Caco-2 (cell line): ENCODE data around the gene PLEK2. TPM values are rescaled to one million over a fixed set of nuclear protein-coding genes. Genes with fewer than 3 reads are reported as not detected.

ENCODE experiments used
- BruUV-seq: library from RNA; stranded (reverse); fragments of 400-500 nt; replicated peaks from 2 replicates; lab custom pipeline; 2021; lab: Mats Ljungman, UMichigan
- CTCF ChIA-PET: fragments of 300-600 bp; sonication (Branson Sonifier 250); formaldehyde crosslinking; loops from one replicate; lab custom pipeline; 2022; ENCODE audit warnings: antibody characterized with exemption; lab: Charles Lee
- POLR2A ChIA-PET: fragments of 300-600 bp; sonication (Branson Sonifier 250); formaldehyde crosslinking; loops from one replicate; lab custom pipeline; 2022; ENCODE audit warnings: antibody characterized with exemption; lab: Charles Lee
- DNase-seq, 2 experiments: peaks; one replicate each; pipeline versions ENCODE4 v3.0.0 to v3.0.0-alpha.2; 2020 to 2022
- H3K27me3 ChIP-seq: replicated peaks from 2 replicates; pipeline ENCODE4 v1.6.0; 2011; ENCODE audit warnings: low read length; ENCODE audit not compliant: control insufficient read depth, insufficient read depth
- H3K36me3 ChIP-seq: 2 replicates; pipeline ENCODE4 v1.5.1; 2011; ENCODE audit warnings: low read length; ENCODE audit not compliant: control insufficient read depth, insufficient read depth
- H3K4me1 ChIP-seq: fragments of 250-450 bp; sonication (Bioruptor Pico); 2 replicates; pipeline ENCODE4 v1.5.1; 2020; ENCODE audit warnings: mild to moderate bottlenecking
- H3K4me3 ChIP-seq: 2 replicates; pipeline ENCODE4 v1.5.1; 2011; ENCODE audit warnings: low read depth, mild to moderate bottlenecking, control low read depth, low read length
- H3K9me3 ChIP-seq: fragments of 250-450 bp; sonication (Bioruptor Pico); 2 replicates; pipeline ENCODE4 v1.5.1; 2020; ENCODE audit warnings: mild to moderate bottlenecking, moderate library complexity
- H3K27ac Mint-ChIP-seq: one replicate; pipeline ENCODE4 v1.8.0; 2022; ENCODE audit warnings: mixed read lengths; ENCODE audit not compliant: unreplicated experiment
- H3K27me3 Mint-ChIP-seq: one replicate; pipeline ENCODE4 v1.8.0; 2022; ENCODE audit warnings: mixed read lengths; ENCODE audit not compliant: insufficient read depth, unreplicated experiment
- H3K36me3 Mint-ChIP-seq: one replicate; pipeline ENCODE4 v1.8.0; 2022; ENCODE audit warnings: mild to moderate bottlenecking, mixed read lengths; ENCODE audit not compliant: insufficient read depth, unreplicated experiment
- H3K4me1 Mint-ChIP-seq: one replicate; pipeline ENCODE4 v1.8.0; 2022; ENCODE audit warnings: low read depth, mixed read lengths; ENCODE audit not compliant: unreplicated experiment
- H3K4me3 Mint-ChIP-seq: one replicate; pipeline ENCODE4 v1.8.0; 2022; ENCODE audit warnings: mild to moderate bottlenecking, moderate library complexity, mixed read lengths; ENCODE audit not compliant: unreplicated experiment
- H3K9me3 Mint-ChIP-seq: one replicate; pipeline ENCODE4 v1.8.0; 2022; ENCODE audit warnings: mixed read lengths; ENCODE audit not compliant: unreplicated experiment
- intact Hi-C: fragments of 100-400 bp; cut with micrococcal nuclease; formaldehyde crosslinking; loops from one replicate; pipeline ENCODE4 v1.10.0; 2022; ENCODE audit not compliant: unreplicated experiment
- total RNA-seq: library from RNA; stranded (reverse); gene quantifications from 2 replicates; pipeline ENCODE4 v1.2.3, GENCODE V29; 2022
- TF ChIP-seq, protein P1 (sequence below), 2 experiments: fragments of 200-600 bp in 1 of 2; IDR thresholded peaks; 1 replicate in 1 of 2; 2 replicates in 1 of 2; pipeline versions ENCODE4 v1.5.1 to v1.8.0; 2011 to 2022; ENCODE audit warnings: antibody characterized with exemption in 1 of 2, control low read depth in 1 of 2, inconsistent platforms in 1 of 2, low read depth in 1 of 2, low read length in 1 of 2, mild to moderate bottlenecking in 1 of 2, moderate library complexity in 1 of 2; ENCODE audit not compliant: insufficient read depth in 1 of 2, severe bottlenecking in 1 of 2, unreplicated experiment in 1 of 2

The PLEK2 gene
- total RNA-seq, 1 experiment from 2014 or later = 36.5 TPM

DNA sequence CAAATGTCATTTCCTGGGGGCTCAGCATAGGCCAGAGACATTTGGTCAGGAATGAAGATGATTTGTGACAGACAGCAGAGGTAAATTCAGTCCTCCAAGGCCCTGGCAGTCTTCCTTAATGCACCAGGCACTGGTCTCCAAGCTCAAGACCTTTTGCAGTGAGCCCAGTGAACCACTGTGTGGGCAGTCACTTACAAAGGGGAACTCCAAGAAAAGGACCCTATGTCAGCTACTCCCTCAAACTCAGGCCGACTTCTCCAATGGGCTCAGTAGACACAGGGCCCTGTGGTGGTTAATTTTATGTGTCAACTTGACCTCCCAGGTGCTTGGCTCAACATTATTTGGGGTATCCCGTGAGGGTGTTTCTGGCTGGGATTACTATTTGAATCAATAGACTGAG lies 29.3 kb upstream of the PLEK2 start:
- H3K36me3 Mint-ChIP-seq = no peaks in the 10 kb centered on the region
- H3K27me3 Mint-ChIP-seq = no peaks in the 10 kb centered on the region
- H3K9me3 Mint-ChIP-seq = no peaks in the 10 kb centered on the region
- no peak overlapping the region for H3K4me3 Mint-ChIP-seq
- H3K27ac Mint-ChIP-seq = no peak overlapping the region
- ChIA-PET CTCF (interaction anchor here (0.6 kb wide), 1 partner anchor 13 kb away, joined by 3 read pairs; no protein-coding TSS in a partner anchor), POLR2A (no interaction called here)
- intact Hi-C loops = no loop called here
- peaks cover 33% of the 10 kb centered on the region for H3K4me1 Mint-ChIP-seq
- Histone ChIP-seq H3K9me3 (no peaks in the 10 kb centered on the region), H3K36me3 (no peaks in the 10 kb centered on the region), H3K4me3 (no peak overlapping the region), H3K27me3 (no peaks in the 10 kb centered on the region), H3K4me1 (peaks cover 51% of the 10 kb centered on the region)
- BruUV-seq = no TSS peak
- TF ChIP-seq, protein P1, sequence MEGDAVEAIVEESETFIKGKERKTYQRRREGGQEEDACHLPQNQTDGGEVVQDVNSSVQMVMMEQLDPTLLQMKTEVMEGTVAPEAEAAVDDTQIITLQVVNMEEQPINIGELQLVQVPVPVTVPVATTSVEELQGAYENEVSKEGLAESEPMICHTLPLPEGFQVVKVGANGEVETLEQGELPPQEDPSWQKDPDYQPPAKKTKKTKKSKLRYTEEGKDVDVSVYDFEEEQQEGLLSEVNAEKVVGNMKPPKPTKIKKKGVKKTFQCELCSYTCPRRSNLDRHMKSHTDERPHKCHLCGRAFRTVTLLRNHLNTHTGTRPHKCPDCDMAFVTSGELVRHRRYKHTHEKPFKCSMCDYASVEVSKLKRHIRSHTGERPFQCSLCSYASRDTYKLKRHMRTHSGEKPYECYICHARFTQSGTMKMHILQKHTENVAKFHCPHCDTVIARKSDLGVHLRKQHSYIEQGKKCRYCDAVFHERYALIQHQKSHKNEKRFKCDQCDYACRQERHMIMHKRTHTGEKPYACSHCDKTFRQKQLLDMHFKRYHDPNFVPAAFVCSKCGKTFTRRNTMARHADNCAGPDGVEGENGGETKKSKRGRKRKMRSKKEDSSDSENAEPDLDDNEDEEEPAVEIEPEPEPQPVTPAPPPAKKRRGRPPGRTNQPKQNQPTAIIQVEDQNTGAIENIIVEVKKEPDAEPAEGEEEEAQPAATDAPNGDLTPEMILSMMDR (IDR thresholded peaks at IDR 0.05; ENCODE audit: insufficient read depth in 1 of 2, low read depth in 1 of 2, low read length in 1 of 2, severe bottlenecking in 1 of 2, unreplicated experiment in 1 of 2) = no peak
- no peak for DNase-seq

DNA sequence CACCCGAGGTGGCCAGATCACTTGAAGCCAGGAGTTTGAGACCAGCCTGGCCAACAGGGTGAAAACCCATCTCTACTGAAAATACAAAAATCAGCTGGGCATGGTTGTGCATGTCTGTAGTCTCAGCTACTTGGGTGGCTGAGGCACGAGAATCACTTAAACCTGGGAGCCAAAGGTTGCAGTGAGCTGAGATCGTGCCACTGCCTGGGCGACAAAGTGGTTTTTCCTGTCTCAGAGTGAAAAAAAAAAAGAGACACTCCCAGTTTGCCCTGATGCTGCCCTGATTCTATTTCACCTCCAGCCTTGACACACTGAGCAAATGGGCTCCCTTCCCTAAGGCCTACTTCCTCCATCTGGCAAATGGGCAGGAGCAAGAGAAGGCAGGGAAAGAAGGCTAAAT lies 28.5 kb upstream of the PLEK2 start:
- Mint-ChIP-seq H3K36me3 (no peaks in the 10 kb centered on the region), H3K4me1 (peaks cover 33% of the 10 kb centered on the region), H3K27ac (no peak overlapping the region), H3K4me3 (no peak overlapping the region), H3K27me3 (no peaks in the 10 kb centered on the region), H3K9me3 (no peaks in the 10 kb centered on the region)
- DNase-seq = no peak
- TF ChIP-seq, protein P1 (IDR thresholded peaks at IDR 0.05; ENCODE audit: insufficient read depth in 1 of 2, low read depth in 1 of 2, low read length in 1 of 2, severe bottlenecking in 1 of 2, unreplicated experiment in 1 of 2) = no peak
- POLR2A ChIA-PET = interaction anchor here (0.7 kb wide), 1 partner anchor 36 kb away, joined by 3 read pairs; no protein-coding TSS in a partner anchor
- BruUV-seq = no TSS peak
- Histone ChIP-seq H3K9me3 (no peaks in the 10 kb centered on the region), H3K4me3 (no peak overlapping the region), H3K36me3 (no peaks in the 10 kb centered on the region), H3K4me1 (peaks cover 44% of the 10 kb centered on the region), H3K27me3 (no peaks in the 10 kb centered on the region)
- CTCF ChIA-PET = interaction anchor here (0.6 to 1.1 kb wide), 2 partner anchors 11 to 13 kb away, joined by 3 read pairs; no protein-coding TSS in a partner anchor
- intact Hi-C loops = no loop called here

DNA sequence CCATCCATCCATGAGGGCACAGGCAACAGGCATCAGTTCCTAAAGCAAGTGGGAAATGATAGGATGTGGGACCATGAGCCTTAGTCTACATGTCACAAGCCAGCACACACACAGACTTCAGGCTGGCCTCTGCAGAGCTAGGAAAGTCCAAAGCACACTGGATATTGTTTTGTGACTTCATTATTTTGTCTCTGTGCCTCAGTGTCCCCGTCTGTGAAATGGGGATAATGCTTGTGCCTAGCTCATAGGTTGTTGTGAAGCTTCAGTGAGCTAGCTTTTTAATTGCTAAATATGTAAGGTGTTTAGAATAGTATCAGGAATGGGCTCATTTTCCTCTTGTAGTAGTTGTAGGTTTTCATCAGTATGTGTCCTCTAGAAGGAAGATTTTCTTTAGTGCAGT lies 27.0 kb upstream of the PLEK2 start:
- H3K4me3 Mint-ChIP-seq = no peak overlapping the region
- intact Hi-C loops = no loop called here
- POLR2A ChIA-PET = no interaction called here

More for the DNA sequence above, 27.0 kb upstream of the PLEK2 start:
- H3K36me3 ChIP-seq = no peaks in the 10 kb centered on the region
- Mint-ChIP-seq H3K9me3 (no peaks in the 10 kb centered on the region), H3K4me1 (peaks cover 25% of the 10 kb centered on the region), H3K27ac (no peak overlapping the region), H3K36me3 (no peaks in the 10 kb centered on the region), H3K27me3 (no peaks in the 10 kb centered on the region)
- no peaks in the 10 kb centered on the region for H3K27me3 ChIP-seq
- no peaks in the 10 kb centered on the region for H3K9me3 ChIP-seq
- no TSS peak for BruUV-seq
- H3K4me1 ChIP-seq = peaks cover 31% of the 10 kb centered on the region
- DNase-seq = no peak
- TF ChIP-seq, protein P1 (IDR thresholded peaks at IDR 0.05; ENCODE audit: insufficient read depth in 1 of 2, low read depth in 1 of 2, low read length in 1 of 2, severe bottlenecking in 1 of 2, unreplicated experiment in 1 of 2) = no peak
- CTCF ChIA-PET = interaction anchor here (1.2 kb wide), 1 partner anchor 12 kb away, joined by 4 read pairs; no protein-coding TSS in a partner anchor
- no peak overlapping the region for H3K4me3 ChIP-seq
